ENCODE data around the gene C1orf56.

GRCh38 chr1:151007853-151008243 is 39.7 kb upstream of the C1orf56 start:
- TF ChIP-seq CTCF (IDR thresholded peaks at IDR 0.05; ENCODE audit: low read depth, low read length) = no peak
- TF ChIP-seq EZH2phosphoT487 (IDR thresholded peaks at IDR 0.05; ENCODE audit: low read depth) = no peak
